ENCODE measurements around the gene SLC25A12. TPM values are rescaled to one million over a fixed set of nuclear protein-coding genes. Genes with fewer than 3 reads are reported as not detected.

SLC25A12 gene
- total and polyA plus RNA-seq, 10 of the 15 experiments (the other 5 are each of a cell fraction or from before 2014, with no cell fraction given), result 20.9 to 50.0 (median 33.0) TPM

DNA sequence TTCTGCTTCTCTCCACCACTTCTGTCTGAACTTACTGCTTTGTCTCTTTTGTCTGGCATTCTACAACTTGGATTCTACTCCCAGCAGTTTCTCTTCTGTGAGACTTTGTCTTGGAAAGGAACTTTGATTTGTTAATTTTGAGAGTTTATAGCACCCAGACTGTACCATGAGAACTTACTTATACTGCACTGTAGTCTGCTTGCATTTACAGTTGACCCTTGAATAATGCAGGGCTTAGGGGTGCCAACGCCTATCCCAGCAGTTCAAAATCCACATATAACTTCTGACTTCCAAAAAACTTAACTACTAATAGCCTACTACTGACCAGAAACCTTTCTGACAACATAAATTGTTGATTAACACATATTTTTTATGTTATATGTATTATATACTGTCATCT, 151.3 kb downstream of the SLC25A12 start:
- peaks cover 10% of the 10 kb centered on the region; the same call in 1 of the 2 replicates for H3K4me1 ChIP-seq (ENCODE audit: control insufficient read depth, insufficient read depth, low read length)
- ChIA-PET POLR2A (no interaction called here), CTCF (interaction anchor here (1.7 kb wide), 1 partner anchor 19 kb away, joined by 4 read pairs; no protein-coding TSS in a partner anchor), RAD21 (ENCODE audit: unreplicated experiment) (no interaction called here), SMC1A (ENCODE audit: uncharacterized antibody, unreplicated experiment) (interaction anchor here (0.7 kb wide), 1 partner anchor 310 kb away, joined by 3 read pairs; no protein-coding TSS in a partner anchor)
- no peak overlapping the region for H3K4me2 ChIP-seq (ENCODE audit: control insufficient read depth, insufficient read depth)
- DNase-seq (ENCODE audit: low read depth, low spot score) (no peak), FAIRE-seq (no peak), ATAC-seq (no peak)
- no peak overlapping the region for H3K9ac ChIP-seq (ENCODE audit: control insufficient read depth, insufficient read depth, low read length)
- intact Hi-C loops (cut with micrococcal nuclease; ENCODE audit: unreplicated experiment), result no loop called here
- in situ Hi-C loops (cut with MboI), result no loop called here
- no peaks in the 10 kb centered on the region for H3K27me3 ChIP-seq (replicated peaks in 1 of 2; ENCODE audit: control insufficient read depth in 2 of 2, insufficient read depth in 2 of 2, low read length in 1 of 2)
- H3K4me3 ChIP-seq, result no peak overlapping the region
- H3K9me3 ChIP-seq (replicated peaks; ENCODE audit: control insufficient read depth, insufficient read depth, low read length), result no peaks in the 10 kb centered on the region
- no peak overlapping the region for H2AFZ ChIP-seq (ENCODE audit: control insufficient read depth, low read depth, low read length)
- H4K20me1 ChIP-seq (ENCODE audit: control insufficient read depth, insufficient read depth), result no peaks in the 10 kb centered on the region
- H3K79me2 ChIP-seq (ENCODE audit: control insufficient read depth, insufficient read depth, low read length), result no peaks in the 10 kb centered on the region
- no peaks in the 10 kb centered on the region; a peak in 2 of 4 replicates for H3K36me3 ChIP-seq (ENCODE audit: control insufficient read depth in 2 of 2, insufficient read depth in 2 of 2, low read length in 1 of 2)
- no TSS peak for BruUV-seq (replicated peaks)
- 74% methylated on average over 1 of the region's 1 CpG for WGBS (ENCODE audit: insufficient coverage, insufficient replicate concordance, low lambda C conversion rate, missing lambda C conversion rate)
- no peak overlapping the region for H3K27ac ChIP-seq (ENCODE audit: control insufficient read depth, insufficient read depth)
- TF ChIP-seq, protein P1, sequence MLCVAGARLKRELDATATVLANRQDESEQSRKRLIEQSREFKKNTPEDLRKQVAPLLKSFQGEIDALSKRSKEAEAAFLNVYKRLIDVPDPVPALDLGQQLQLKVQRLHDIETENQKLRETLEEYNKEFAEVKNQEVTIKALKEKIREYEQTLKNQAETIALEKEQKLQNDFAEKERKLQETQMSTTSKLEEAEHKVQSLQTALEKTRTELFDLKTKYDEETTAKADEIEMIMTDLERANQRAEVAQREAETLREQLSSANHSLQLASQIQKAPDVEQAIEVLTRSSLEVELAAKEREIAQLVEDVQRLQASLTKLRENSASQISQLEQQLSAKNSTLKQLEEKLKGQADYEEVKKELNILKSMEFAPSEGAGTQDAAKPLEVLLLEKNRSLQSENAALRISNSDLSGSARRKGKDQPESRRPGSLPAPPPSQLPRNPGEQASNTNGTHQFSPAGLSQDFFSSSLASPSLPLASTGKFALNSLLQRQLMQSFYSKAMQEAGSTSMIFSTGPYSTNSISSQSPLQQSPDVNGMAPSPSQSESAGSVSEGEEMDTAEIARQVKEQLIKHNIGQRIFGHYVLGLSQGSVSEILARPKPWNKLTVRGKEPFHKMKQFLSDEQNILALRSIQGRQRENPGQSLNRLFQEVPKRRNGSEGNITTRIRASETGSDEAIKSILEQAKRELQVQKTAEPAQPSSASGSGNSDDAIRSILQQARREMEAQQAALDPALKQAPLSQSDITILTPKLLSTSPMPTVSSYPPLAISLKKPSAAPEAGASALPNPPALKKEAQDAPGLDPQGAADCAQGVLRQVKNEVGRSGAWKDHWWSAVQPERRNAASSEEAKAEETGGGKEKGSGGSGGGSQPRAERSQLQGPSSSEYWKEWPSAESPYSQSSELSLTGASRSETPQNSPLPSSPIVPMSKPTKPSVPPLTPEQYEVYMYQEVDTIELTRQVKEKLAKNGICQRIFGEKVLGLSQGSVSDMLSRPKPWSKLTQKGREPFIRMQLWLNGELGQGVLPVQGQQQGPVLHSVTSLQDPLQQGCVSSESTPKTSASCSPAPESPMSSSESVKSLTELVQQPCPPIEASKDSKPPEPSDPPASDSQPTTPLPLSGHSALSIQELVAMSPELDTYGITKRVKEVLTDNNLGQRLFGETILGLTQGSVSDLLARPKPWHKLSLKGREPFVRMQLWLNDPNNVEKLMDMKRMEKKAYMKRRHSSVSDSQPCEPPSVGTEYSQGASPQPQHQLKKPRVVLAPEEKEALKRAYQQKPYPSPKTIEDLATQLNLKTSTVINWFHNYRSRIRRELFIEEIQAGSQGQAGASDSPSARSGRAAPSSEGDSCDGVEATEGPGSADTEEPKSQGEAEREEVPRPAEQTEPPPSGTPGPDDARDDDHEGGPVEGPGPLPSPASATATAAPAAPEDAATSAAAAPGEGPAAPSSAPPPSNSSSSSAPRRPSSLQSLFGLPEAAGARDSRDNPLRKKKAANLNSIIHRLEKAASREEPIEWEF (IDR thresholded peaks at IDR 0.05; ENCODE audit: insufficient replicate concordance, low read depth, low read length), result no peak
